Measurements from ENCODE around the gene TNNI3K.

TNNI3K gene

GRCh38 chr1:74453277-74453676, 218.1 kb downstream of the TNNI3K start:
- DNase-seq = no peak
- Histone ChIP-seq H3K36me3 (replicated peaks; ENCODE audit: insufficient read depth, low read length) (no peaks in the 10 kb centered on the region), H4K20me1 (ENCODE audit: insufficient read depth, low read length) (no peaks in the 10 kb centered on the region), H3K27ac (ENCODE audit: low read length) (no peak overlapping the region), H3K27me3 (replicated peaks; ENCODE audit: insufficient read depth, low read length) (no peaks in the 10 kb centered on the region), H3K9me3 (replicated peaks; ENCODE audit: insufficient read depth, low read length) (no peaks in the 10 kb centered on the region), H3K4me2 (ENCODE audit: low read depth, low read length) (no peak overlapping the region), H3F3A (ENCODE audit: insufficient read depth, low read length) (no peaks in the 10 kb centered on the region), H3K4me1 (ENCODE audit: low read length) (no peaks in the 10 kb centered on the region), H3K9me2 (replicated peaks; ENCODE audit: insufficient read depth, low read length) (no peaks in the 10 kb centered on the region), H3K79me2 (ENCODE audit: low read length) (no peaks in the 10 kb centered on the region), H3K9ac (ENCODE audit: low read length) (no peak overlapping the region), H3K4me3 (ENCODE audit: low read length) (no peak overlapping the region), H2AFZ (ENCODE audit: low read length) (no peak overlapping the region)
- TF ChIP-seq EZH2phosphoT487 (IDR thresholded peaks at IDR 0.05; ENCODE audit: low read length) (no peak), EZH2 (optimal IDR thresholded peaks at IDR 0.05; ENCODE audit: low read depth, low read length) (no peak), CTCF (IDR thresholded peaks at IDR 0.05; ENCODE audit: low read length) (no peak)

DNA sequence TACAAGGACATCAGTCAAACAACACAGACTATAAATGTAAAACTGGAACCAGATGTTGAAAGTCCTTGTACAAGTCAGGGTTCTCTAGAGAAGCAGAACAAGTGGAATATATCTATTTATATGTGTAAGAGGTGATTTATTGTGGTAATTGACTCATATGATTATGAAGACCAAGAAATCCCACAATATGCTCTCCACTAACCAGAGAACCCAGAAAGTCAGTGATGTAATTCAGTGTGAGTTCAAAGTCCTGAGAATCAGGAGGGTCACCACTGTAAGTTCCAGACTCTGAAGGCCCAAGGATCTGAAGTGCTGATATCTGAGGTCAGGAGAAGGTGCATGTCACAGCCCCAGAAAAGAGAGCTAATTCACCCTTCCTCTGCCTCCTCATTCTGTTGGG, 220.2 kb downstream of the TNNI3K start:
- H3K9me3 ChIP-seq (replicated peaks; ENCODE audit: insufficient read depth, low read length) = no peaks in the 10 kb centered on the region
- H3K27ac ChIP-seq (ENCODE audit: low read length) = no peak overlapping the region
- H3K9me2 ChIP-seq (replicated peaks; ENCODE audit: insufficient read depth, low read length) = no peaks in the 10 kb centered on the region
- no peaks in the 10 kb centered on the region for H3K79me2 ChIP-seq (ENCODE audit: low read length)
- H3K4me3 ChIP-seq (ENCODE audit: low read length) = no peak overlapping the region
- no peak for DNase-seq
- no peaks in the 10 kb centered on the region for H3K27me3 ChIP-seq (replicated peaks; ENCODE audit: insufficient read depth, low read length)
- no peaks in the 10 kb centered on the region for H3K36me3 ChIP-seq (replicated peaks; ENCODE audit: insufficient read depth, low read length)
- no peak overlapping the region for H3K4me2 ChIP-seq (ENCODE audit: low read depth, low read length)
- no peaks in the 10 kb centered on the region for H3F3A ChIP-seq (ENCODE audit: insufficient read depth, low read length)
- H3K9ac ChIP-seq (ENCODE audit: low read length) = no peak overlapping the region
- H4K20me1 ChIP-seq (ENCODE audit: insufficient read depth, low read length) = no peaks in the 10 kb centered on the region
- TF ChIP-seq EZH2phosphoT487 (IDR thresholded peaks at IDR 0.05; ENCODE audit: low read length) (no peak), CTCF (IDR thresholded peaks at IDR 0.05; ENCODE audit: low read length) (no peak), EZH2 (optimal IDR thresholded peaks at IDR 0.05; ENCODE audit: low read depth, low read length) (no peak)
- H3K4me1 ChIP-seq (ENCODE audit: low read length) = no peaks in the 10 kb centered on the region
- no peak overlapping the region for H2AFZ ChIP-seq (ENCODE audit: low read length)

DNA sequence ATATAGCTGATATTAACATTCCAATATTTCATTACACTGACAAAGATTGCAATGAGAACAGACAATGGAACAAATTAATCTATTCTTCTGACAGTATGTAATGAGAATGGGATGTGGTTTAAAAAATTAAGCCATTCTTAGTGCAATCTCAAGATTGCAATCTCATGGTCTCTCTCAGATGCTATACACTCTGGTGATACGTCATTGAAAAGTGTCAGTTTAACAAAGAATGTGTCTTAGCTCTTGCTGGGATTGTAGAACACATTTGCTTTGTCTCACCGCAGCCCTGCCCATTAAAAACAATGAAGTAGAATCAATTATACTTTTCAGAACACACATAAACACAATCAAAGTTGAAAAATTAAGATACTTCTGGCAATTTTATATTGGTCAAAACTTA, 222.1 kb downstream of the TNNI3K start:
- no peaks in the 10 kb centered on the region for H3K9me2 ChIP-seq (replicated peaks; ENCODE audit: insufficient read depth, low read length)
- H3F3A ChIP-seq (ENCODE audit: insufficient read depth, low read length) = no peaks in the 10 kb centered on the region
- no peak overlapping the region for H3K27ac ChIP-seq (ENCODE audit: low read length)
- no peaks in the 10 kb centered on the region for H3K36me3 ChIP-seq (replicated peaks; ENCODE audit: insufficient read depth, low read length)
- H3K9me3 ChIP-seq (replicated peaks; ENCODE audit: insufficient read depth, low read length) = no peaks in the 10 kb centered on the region
- no peak overlapping the region for H2AFZ ChIP-seq (ENCODE audit: low read length)
- no peak for DNase-seq
- no peaks in the 10 kb centered on the region for H3K4me1 ChIP-seq (ENCODE audit: low read length)
- H4K20me1 ChIP-seq (ENCODE audit: insufficient read depth, low read length) = no peaks in the 10 kb centered on the region
- H3K9ac ChIP-seq (ENCODE audit: low read length) = no peak overlapping the region
- H3K4me3 ChIP-seq (ENCODE audit: low read length) = no peak overlapping the region
- no peaks in the 10 kb centered on the region for H3K79me2 ChIP-seq (ENCODE audit: low read length)
- TF ChIP-seq CTCF (IDR thresholded peaks at IDR 0.05; ENCODE audit: low read length) (no peak), EZH2phosphoT487 (IDR thresholded peaks at IDR 0.05; ENCODE audit: low read length) (no peak), EZH2 (optimal IDR thresholded peaks at IDR 0.05; ENCODE audit: low read depth, low read length) (no peak)
- H3K27me3 ChIP-seq (replicated peaks; ENCODE audit: insufficient read depth, low read length) = no peaks in the 10 kb centered on the region
- H3K4me2 ChIP-seq (ENCODE audit: low read depth, low read length) = no peak overlapping the region
